Upper lobe of right lung (tissue), 1 donor: Measurements from ENCODE around the gene NME8. TPM values are rescaled to one million over a fixed set of nuclear protein-coding genes. Genes with fewer than 3 reads are reported as not detected.

Experiments
- ATAC-seq: fragments of 200-7000 bp; cut with Tn5 transposase; one replicate; pipeline ENCODE4 v1.9.1; 2020; ENCODE audit warnings: mild to moderate bottlenecking, moderate library complexity
- DNase-seq: peaks from one replicate; pipeline ENCODE4 v3.0.0-alpha.2; 2020
- H3K27ac ChIP-seq: fragments of 200-600 bp; one replicate; pipeline ENCODE4 v1.8.0; 2022
- H3K27me3 ChIP-seq: fragments of 200-600 bp; one replicate; pipeline ENCODE4 v1.8.0; 2022; ENCODE audit warnings: mild to moderate bottlenecking
- H3K36me3 ChIP-seq: fragments of 200-600 bp; one replicate; pipeline ENCODE4 v1.8.0; 2022
- H3K4me1 ChIP-seq: fragments of 200-600 bp; one replicate; pipeline ENCODE4 v1.8.0; 2022
- H3K4me3 ChIP-seq: fragments of 200-600 bp; one replicate; pipeline ENCODE4 v1.8.0; 2022; ENCODE audit warnings: mild to moderate bottlenecking
- H3K9me3 ChIP-seq: fragments of 200-600 bp; one replicate; pipeline ENCODE4 v1.8.0; 2022
- CTCF ChIP-seq: fragments of 200-600 bp; IDR thresholded peaks from one replicate; pipeline ENCODE4 v1.8.0; 2022; ENCODE audit warnings: antibody characterized with exemption
- intact Hi-C: fragments of 100-400 bp; cut with DNase I; formaldehyde crosslinking; loops from one replicate; pipeline ENCODE4 v1.11.0; 2022
- total RNA-seq: library from RNA; stranded (reverse); fragmentation: NEBNext Ultra II Directional; extraction: Animal tissue kit (Norgen Biotek cat#: 25700); gene quantifications from one replicate; pipeline ENCODE4 v1.2.1, GENCODE V29; 2021
- donor health status: DM: no; HTN: yes; CAD: no; lungs with severe emphysema.

NME8 gene
- total RNA-seq, 1 donor from 2014 or later: 2.1 TPM

GRCh38 chr7:37882086-37882485 is 33.7 kb downstream of the NME8 start:
- Histone ChIP-seq H3K9me3 (no peaks in the 10 kb centered on the region), H3K4me1 (no peaks in the 10 kb centered on the region)
- ATAC-seq: no peak

GRCh38 chr7:37893359-37893758 is 45.0 kb downstream of the NME8 start:
- TF ChIP-seq CTCF: no peak
- ATAC-seq: no peak

More at GRCh38 chr7:37882086-37882485, 33.7 kb downstream of the NME8 start:
- no peak for DNase-seq
- Histone ChIP-seq H3K36me3 (no peaks in the 10 kb centered on the region), H3K4me3 (no peak overlapping the region), H3K27me3 (no peaks in the 10 kb centered on the region), H3K27ac (no peak overlapping the region)
- intact Hi-C loops: no loop called here
- no peak for TF ChIP-seq CTCF

GRCh38 chr7:37894671-37895070 is 46.3 kb downstream of the NME8 start:
- Histone ChIP-seq H3K27ac (no peak overlapping the region), H3K9me3 (no peaks in the 10 kb centered on the region), H3K27me3 (no peaks in the 10 kb centered on the region), H3K36me3 (no peaks in the 10 kb centered on the region), H3K4me1 (no peaks in the 10 kb centered on the region), H3K4me3 (no peak overlapping the region)
- DNase-seq: no peak
- no peak for TF ChIP-seq CTCF
- intact Hi-C loops: no loop called here
- no peak for ATAC-seq

More at GRCh38 chr7:37893359-37893758, 45.0 kb downstream of the NME8 start:
- Histone ChIP-seq H3K27me3 (no peaks in the 10 kb centered on the region), H3K4me1 (no peaks in the 10 kb centered on the region), H3K9me3 (no peaks in the 10 kb centered on the region), H3K4me3 (no peak overlapping the region), H3K36me3 (no peaks in the 10 kb centered on the region), H3K27ac (no peak overlapping the region)
- intact Hi-C loops: no loop called here
- no peak for DNase-seq

- TF ChIP-seq CTCF: no peak
- ATAC-seq (no peak), DNase-seq (no peak)
- intact Hi-C loops: no loop called here
- H3K27ac ChIP-seq: no peak overlapping the region
- peaks cover 9% of the 10 kb centered on the region for H3K4me1 ChIP-seq
- H3K9me3 ChIP-seq: no peaks in the 10 kb centered on the region
- H3K27me3 ChIP-seq: no peaks in the 10 kb centered on the region
- no peaks in the 10 kb centered on the region for H3K36me3 ChIP-seq
- H3K4me3 ChIP-seq: no peak overlapping the region
These were observed 51.4 kb downstream of the NME8 start for GRCh38 chr7:37899712-37900247.

GRCh38 chr7:37901236-37901827 is 52.9 kb downstream of the NME8 start:
- intact Hi-C loops: no loop called here
- Histone ChIP-seq H3K36me3 (no peaks in the 10 kb centered on the region), H3K9me3 (no peaks in the 10 kb centered on the region), H3K27me3 (no peaks in the 10 kb centered on the region), H3K4me1 (peaks cover 9% of the 10 kb centered on the region), H3K27ac (no peak overlapping the region), H3K4me3 (no peak overlapping the region)
- ATAC-seq (peak; percentile 75), DNase-seq (no peak)
- TF ChIP-seq CTCF: peak; percentile 56
